ENCODE data around the gene SLAMF7. TPM values are rescaled to one million over a fixed set of nuclear protein-coding genes. Genes with fewer than 3 reads are reported as not detected.

SLAMF7 gene
- total RNA-seq, 4 donors from 2014 or later, result 2.5 to 3.9 (median 2.7) TPM

GRCh38 chr1:160795951-160796383 lies 56.9 kb downstream of the SLAMF7 start, which contains the start of gene LY9:
Gene LY9, plus strand, starts transcription at chr1:160796174. Its CDS starts 14 bp downstream, at chr1:160796188.
- Histone ChIP-seq H3K9me3 (no peaks in the 10 kb centered on the region), H3K27ac (peak within 1 kb of the TSS; percentile 55 to 85 (median 81)), H3K4me1 (peaks cover 0 to 5% (median 2%) of the 10 kb centered on the region in 4 donors), H3K36me3 (no peaks in the 10 kb centered on the region), H3K27me3 (no peaks in the 10 kb centered on the region), H3K4me3 (peak within 1 kb of the TSS; percentile 19 to 36 (median 32))
- DNase-seq, result peak in 2 of 3 donors; percentile 94 to 95
- peak; percentile 19 to 50 for TF ChIP-seq POLR2A (IDR thresholded peaks at IDR 0.05)
- no peak for TF ChIP-seq CTCF (IDR thresholded peaks at IDR 0.05)

GRCh38 chr1:160797271-160797709 lies 58.2 kb downstream of the SLAMF7 start:
- no peak for DNase-seq
- Histone ChIP-seq H3K36me3 (no peaks in the 10 kb centered on the region), H3K9me3 (no peaks in the 10 kb centered on the region), H3K4me1 (peaks cover 0 to 11% (median 3%) of the 10 kb centered on the region in 4 donors), H3K27me3 (no peaks in the 10 kb centered on the region), H3K27ac (peak overlapping the region; percentile 13 to 85 (median 81)), H3K4me3 (peak overlapping the region; percentile 19 to 36 (median 32))
- TF ChIP-seq CTCF (IDR thresholded peaks at IDR 0.05) (no peak), POLR2A (IDR thresholded peaks at IDR 0.05) (no peak)

- Histone ChIP-seq H3K27ac (peak overlapping the region in 3 of 4 donors; percentile 21 to 85 (median 80)), H3K9me3 (no peaks in the 10 kb centered on the region), H3K27me3 (no peaks in the 10 kb centered on the region), H3K36me3 (no peaks in the 10 kb centered on the region), H3K4me3 (peak overlapping the region in 2 of 4 donors; percentile 33 to 36), H3K4me1 (peaks cover 0 to 11% (median 3%) of the 10 kb centered on the region in 4 donors)
- DNase-seq, result peak in 2 of 3 donors; percentile 80 to 82
- no peak for TF ChIP-seq POLR2A (IDR thresholded peaks at IDR 0.05)
- TF ChIP-seq CTCF (IDR thresholded peaks at IDR 0.05), result no peak
Observed at GRCh38 chr1:160797861-160798273, 58.8 kb downstream of the SLAMF7 start.

- Histone ChIP-seq H3K36me3 (no peaks in the 10 kb centered on the region), H3K27ac (peak overlapping the region in 3 of 4 donors; percentile 21 to 85 (median 45))
- no peak for TF ChIP-seq CTCF (IDR thresholded peaks at IDR 0.05)
- TF ChIP-seq POLR2A (IDR thresholded peaks at IDR 0.05), result no peak
Observed at GRCh38 chr1:160798439-160798838, 59.4 kb downstream of the SLAMF7 start.

GRCh38 chr1:160799641-160800040 lies 60.6 kb downstream of the SLAMF7 start:
- Histone ChIP-seq H3K4me1 (peaks cover 0 to 11% (median 3%) of the 10 kb centered on the region in 4 donors), H3K9me3 (no peaks in the 10 kb centered on the region), H3K27me3 (no peaks in the 10 kb centered on the region), H3K36me3 (no peaks in the 10 kb centered on the region), H3K27ac (peak overlapping the region in 1 of 4 donors; percentile 85), H3K4me3 (peak overlapping the region in 1 of 4 donors; percentile 4)
- DNase-seq, result no peak
- TF ChIP-seq CTCF (IDR thresholded peaks at IDR 0.05) (no peak), POLR2A (IDR thresholded peaks at IDR 0.05) (no peak)

More at GRCh38 chr1:160798439-160798838, 59.4 kb downstream of the SLAMF7 start:
- Histone ChIP-seq H3K27me3 (no peaks in the 10 kb centered on the region), H3K4me1 (peaks cover 0 to 11% (median 3%) of the 10 kb centered on the region in 4 donors), H3K4me3 (peak overlapping the region in 1 of 4 donors; percentile 33), H3K9me3 (no peaks in the 10 kb centered on the region)
- no peak for DNase-seq

Data from Peyer's patch (tissue), 4 donors.